EL (cell line): ENCODE results near the gene IL1RL2.

Experiments used
- DNase-seq: peaks from one replicate; pipeline ENCODE4 v3.0.0-alpha.2; 2016

Gene IL1RL2

GRCh38 chr2:102186791-102187495, at the start of gene IL1RL2:
Gene IL1RL2 (plus strand): TSS chr2:102187023. CDS start chr2:102187868, 845 bp downstream.
- DNase-seq = no peak

GRCh38 chr2:102137138-102137537, 49.7 kb upstream of the IL1RL2 start:
- DNase-seq = no peak

GRCh38 chr2:102138331-102138730, 48.5 kb upstream of the IL1RL2 start:
- DNase-seq = peak; percentile 12

- peak; percentile 16 for DNase-seq
Observed at GRCh38 chr2:102139851-102140250, 47.0 kb upstream of the IL1RL2 start.

GRCh38 chr2:102140377-102140776, 46.4 kb upstream of the IL1RL2 start:
- no peak for DNase-seq

- DNase-seq = peak; percentile 91
Observed at GRCh38 chr2:102141011-102141943, 45.5 kb upstream of the IL1RL2 start.

- peak; percentile 80 for DNase-seq
Observed at GRCh38 chr2:102141970-102142828, 44.6 kb upstream of the IL1RL2 start, which contains the start of gene IL1R1. Gene IL1R1 (plus strand): TSS chr2:102142746. CDS start chr2:102157725, 14,979 bp downstream.

GRCh38 chr2:102142829-102143449, 43.9 kb upstream of the IL1RL2 start:
- peak; percentile 34 for DNase-seq

- no peak for DNase-seq
Observed at GRCh38 chr2:102143450-102143985, 43.3 kb upstream of the IL1RL2 start.

- no peak for DNase-seq
Observed at GRCh38 chr2:102144128-102144527, 42.7 kb upstream of the IL1RL2 start.

- no peak for DNase-seq
Observed at GRCh38 chr2:102145107-102145506, 41.7 kb upstream of the IL1RL2 start.

- no peak for DNase-seq
Observed at GRCh38 chr2:102145934-102146333, 40.9 kb upstream of the IL1RL2 start.

GRCh38 chr2:102147935-102148334, 38.9 kb upstream of the IL1RL2 start:
- DNase-seq = no peak

GRCh38 chr2:102149243-102149642, 37.6 kb upstream of the IL1RL2 start:
- no peak for DNase-seq

GRCh38 chr2:102149644-102150455, 37.0 kb upstream of the IL1RL2 start:
- no peak for DNase-seq

- no peak for DNase-seq
Observed at GRCh38 chr2:102154364-102154763, 32.5 kb upstream of the IL1RL2 start.

- no peak for DNase-seq
Observed at GRCh38 chr2:102154946-102155702, 31.7 kb upstream of the IL1RL2 start.

- no peak for DNase-seq
Observed at GRCh38 chr2:102155703-102156515, 30.9 kb upstream of the IL1RL2 start.

- DNase-seq = no peak
Observed at GRCh38 chr2:102158011-102158755, 28.6 kb upstream of the IL1RL2 start.
